GM18861 (cell line): ENCODE measurements around the gene VGLL4.
"Not testable (repeated sequence)": the region's sequence is repeated elsewhere in the genome, so short reads cannot be mapped to it uniquely, and the experiment has no call there.

ENCODE experiments used
- ATAC-seq: cut with Tn5 transposase; IDR thresholded peaks from one replicate; pipeline ENCODE4 v1.9.1; 2021; ENCODE audit not compliant: unreplicated experiment

The VGLL4 gene

GRCh38 chr3:11643605-11644087 is at the start of gene VGLL4:
VGLL4 (minus strand) TSS chr3:11643915; CDS start chr3:11643518, 397 bp downstream.
- peak; percentile 47 for ATAC-seq

- no peak for ATAC-seq
Observed at GRCh38 chr3:11692532-11692813, 48.8 kb upstream of the VGLL4 start.

DNA sequence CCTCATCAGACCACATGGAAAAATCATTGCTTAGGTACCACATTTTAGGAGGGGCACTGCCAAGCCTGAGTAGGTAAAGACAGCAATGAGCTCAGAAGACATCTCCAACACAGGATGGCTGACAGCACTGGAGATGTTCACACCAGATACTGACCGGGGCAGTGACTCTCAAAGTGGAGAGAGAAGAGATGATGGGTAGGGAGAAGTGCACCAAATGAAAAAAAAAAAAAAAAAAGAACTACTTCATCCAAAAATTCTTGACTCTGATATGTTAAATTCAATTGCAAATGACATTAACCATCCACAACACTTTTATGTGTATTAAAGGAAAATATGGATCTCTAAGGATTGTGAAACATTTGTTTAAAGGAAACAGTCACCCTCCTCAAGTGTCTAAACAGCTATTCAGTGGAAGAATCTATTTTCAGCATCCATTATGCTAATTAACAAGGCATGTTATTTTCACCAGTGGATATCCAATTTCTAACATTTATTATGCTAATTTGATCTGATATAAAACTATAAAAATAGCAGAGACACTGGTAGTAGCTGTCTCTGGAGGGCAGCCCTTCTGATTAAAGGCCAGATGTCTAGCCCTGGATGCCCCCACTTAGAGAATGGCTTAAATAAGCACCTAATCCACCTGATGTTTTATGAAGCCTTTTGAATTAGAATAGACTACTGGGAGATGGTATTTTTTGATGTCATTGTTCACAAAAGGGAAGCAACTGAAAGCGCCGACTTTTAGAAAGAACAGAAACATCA is 48.2 kb upstream of the VGLL4 start:
- no peak for ATAC-seq

DNA sequence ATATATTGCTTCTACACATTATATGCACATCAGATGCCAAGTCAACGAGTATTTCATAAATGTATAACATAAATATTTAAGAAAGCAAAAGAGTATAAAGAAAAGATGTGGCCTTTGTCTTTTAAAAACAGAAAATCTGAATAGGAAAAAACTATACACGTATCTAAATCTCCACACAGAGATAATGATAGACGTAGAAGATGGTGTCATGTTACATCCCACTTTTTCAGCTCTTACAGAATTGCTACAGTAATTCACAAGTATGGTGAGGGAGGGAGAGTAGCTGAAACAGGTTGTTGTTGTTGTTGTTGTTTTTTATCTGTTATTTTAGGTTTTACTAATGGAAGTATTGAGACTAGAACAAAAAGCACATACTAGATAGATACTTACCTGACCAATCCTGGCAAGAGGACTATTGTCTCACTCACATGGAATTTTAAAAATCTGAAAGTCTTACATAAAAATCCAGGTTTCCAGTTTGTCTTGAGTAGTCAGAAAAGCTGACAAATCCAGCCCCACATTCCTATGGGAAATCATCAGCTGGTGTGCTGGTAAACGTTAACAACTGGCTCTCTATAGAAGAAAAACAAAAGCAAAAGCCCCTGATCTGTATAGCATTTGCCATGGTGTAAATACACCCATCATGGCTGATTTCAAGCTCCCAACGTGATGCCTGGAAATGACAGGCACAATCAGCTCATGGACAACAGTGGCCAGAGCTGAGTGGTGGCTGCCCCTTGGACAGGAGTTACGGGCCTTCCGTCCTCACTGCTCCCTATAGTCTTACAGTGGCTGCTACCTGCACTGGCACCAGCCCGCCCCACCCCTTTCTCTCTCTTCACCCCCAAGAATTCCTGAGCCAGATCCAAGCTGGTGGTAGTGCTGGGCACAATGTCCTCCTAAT is 47.4 kb upstream of the VGLL4 start:
- no peak for ATAC-seq

- no peak for ATAC-seq
Observed at GRCh38 chr3:11689749-11690148, 46.0 kb upstream of the VGLL4 start.

DNA sequence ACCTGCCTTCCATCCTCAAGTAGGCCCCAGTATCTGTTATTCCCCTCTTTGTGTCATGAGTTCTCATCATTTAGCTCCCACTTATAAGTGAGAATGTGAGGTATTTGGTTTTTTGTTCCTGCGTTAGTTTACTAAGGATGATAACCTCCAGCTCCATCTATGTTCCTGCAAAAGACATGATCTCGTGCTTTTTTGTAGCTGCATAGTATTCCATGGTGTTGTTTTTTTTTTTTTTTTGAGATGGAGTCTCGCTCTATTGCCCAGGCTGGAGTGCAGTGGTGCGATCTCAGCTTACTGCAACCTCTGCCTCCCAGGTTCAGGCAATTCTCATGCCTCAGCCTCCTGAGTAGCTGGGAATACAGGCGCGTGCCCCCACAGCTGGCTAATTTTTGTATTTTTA is 41.3 kb upstream of the VGLL4 start:
- ATAC-seq, result not testable (repeated sequence)

- ATAC-seq, result no peak
Observed at GRCh38 chr3:11680509-11680908, 36.8 kb upstream of the VGLL4 start.

DNA sequence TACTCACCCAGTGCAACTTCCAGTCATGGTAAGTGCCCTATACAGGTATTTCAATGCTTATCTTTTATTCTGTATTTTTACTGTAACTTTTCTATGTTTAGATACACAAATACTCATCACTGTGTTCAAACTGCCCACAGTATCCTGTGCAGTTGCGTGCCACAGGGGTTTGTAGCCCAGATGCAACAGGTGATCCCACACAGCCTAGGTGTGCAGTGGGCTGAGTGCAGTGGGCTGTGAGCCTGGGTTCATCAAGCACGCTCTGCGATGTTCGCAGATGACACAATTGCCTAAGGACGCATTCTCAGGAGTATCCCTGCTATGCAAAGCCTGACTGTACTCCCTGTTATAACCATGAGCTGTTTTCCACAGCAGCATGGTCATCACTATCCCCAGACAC is 36.2 kb upstream of the VGLL4 start:
- ATAC-seq, result no peak

DNA sequence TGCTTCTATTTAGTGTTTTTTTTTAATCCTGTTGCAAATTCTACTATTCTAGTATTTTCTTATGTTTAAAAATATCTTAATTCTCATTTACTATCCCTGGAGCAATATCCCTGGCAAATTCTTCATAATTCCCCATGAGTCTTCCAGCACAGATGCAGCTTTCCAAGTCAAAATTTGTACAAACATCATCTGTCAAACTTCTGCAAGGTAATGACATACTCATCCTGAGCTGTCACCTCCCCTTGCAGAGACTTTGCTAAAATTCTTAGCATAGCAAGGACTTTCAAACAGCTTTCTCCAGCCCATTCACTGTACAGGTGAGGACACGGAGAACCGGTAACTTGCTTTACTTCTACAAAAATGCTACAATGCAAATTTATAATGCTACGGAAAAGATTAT is 28.6 kb upstream of the VGLL4 start:
- ATAC-seq, result no peak

- ATAC-seq, result peak; percentile 62
Observed at GRCh38 chr3:11671648-11672100, 28.0 kb upstream of the VGLL4 start.

DNA sequence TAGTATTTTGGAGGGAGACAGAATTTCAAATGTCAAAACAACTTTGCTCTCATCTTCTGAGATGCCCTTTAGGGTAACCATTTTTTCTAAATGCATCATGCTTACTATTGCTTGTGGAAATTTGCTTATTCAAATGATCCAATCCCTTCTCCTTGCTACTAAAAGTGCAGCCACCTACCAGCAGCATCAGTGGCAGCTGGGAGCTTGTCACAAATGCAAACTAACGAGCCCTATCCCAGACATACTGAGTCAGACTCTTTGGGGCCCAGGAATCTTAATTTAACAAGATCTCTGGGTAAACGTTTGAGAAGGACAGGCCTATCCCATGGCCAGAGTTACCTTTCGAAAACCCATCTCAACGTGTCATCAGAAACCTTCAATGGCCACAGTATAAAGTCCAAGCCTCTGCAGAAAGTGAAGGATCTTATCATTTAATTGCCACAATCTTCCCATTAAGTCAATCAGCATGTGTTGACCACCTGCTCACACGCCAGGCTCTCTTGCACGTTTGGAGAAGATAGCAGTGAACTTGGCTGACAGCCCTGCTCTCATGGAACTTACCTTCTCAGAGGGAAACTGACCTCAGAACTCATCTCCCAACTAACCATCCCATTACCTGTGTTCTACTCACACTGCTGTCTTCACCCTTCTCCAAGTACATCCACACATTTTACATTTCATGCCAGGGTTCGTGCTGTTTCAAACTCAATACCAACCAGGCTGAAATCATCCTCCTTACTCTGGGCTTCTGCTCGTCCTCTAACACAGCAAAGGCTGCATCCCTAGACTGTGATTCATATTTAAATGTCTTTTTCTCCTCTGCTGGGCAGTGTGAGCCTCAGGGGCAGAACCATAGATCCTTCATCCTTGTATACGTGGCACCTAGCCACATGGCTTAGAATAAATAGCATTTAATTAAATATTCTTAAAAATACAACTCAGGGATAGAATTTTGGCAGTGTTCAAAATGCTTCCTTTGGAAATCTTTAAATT is 24.8 kb upstream of the VGLL4 start:
- ATAC-seq, result no peak

GRCh38 chr3:11665331-11665730 is 21.6 kb upstream of the VGLL4 start:
- no peak for ATAC-seq

GRCh38 chr3:11662392-11662990 is 18.8 kb upstream of the VGLL4 start:
- ATAC-seq, result no peak

DNA sequence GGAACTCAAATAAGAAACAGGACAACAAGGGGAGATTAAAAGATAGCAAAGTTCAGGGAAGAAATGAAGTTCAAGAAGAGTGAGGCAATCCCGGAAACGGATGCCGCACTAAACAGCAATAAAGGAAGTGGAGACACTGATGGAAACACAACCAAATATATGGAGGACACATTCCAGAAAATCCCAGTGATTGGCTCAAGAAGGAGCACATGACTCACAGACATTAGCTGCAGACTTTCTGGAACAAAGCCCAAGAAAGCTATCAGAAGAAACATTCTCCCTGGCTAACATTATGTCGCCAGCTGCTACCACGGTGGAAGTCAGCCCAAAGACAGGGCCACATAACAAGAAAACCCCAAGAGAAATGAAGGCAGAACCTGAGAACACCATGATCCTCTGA is 18.1 kb upstream of the VGLL4 start:
- ATAC-seq, result no peak

DNA sequence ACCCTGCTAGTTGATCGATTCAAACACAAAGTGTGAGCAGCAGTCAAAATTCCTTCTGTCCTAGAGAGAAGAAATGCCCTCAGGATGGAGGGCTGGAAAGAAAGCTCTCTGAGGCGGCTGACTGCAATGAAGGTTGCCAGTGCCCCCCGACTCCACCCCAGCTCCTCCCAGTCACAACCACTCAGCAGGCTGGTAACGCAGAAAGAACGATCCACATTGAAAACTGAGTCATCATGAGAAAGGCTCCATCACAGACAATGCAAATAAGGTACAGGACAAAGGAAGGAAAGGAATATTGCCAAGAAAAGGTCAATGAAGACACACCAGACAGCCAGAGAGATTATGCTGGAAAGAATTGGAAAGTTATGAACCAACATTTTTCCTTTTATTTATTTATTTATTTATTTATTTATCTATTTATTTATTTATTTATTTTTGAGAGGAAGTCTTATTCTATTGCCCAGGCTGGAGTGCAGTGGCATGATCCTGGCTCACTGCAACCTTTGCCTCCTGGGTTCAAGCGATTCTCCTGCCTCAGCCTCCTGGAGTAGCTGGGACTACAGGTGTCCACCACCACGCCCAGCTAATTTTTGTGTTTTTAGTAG is 17.4 kb upstream of the VGLL4 start:
- no peak for ATAC-seq

DNA sequence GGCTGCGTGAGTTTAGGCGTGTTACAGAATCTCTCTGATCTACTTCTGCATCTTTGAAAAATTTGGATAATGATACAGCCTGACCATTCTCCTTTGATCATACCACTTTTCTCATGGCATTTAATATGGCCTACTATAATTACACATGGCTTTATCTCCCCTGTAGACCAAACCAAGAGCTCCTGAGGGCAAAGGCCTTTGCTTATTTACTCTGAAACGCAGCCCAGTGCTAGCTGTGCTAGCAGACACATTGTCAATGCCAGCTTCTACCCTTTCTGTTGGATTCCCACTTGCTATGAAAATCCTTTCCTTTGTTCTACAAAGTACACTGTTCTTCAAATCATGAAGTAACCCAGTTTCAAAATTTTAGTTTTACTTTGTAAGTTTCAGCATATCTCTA is 16.5 kb upstream of the VGLL4 start:
- ATAC-seq, result no peak

- no peak for ATAC-seq
Observed at GRCh38 chr3:11658180-11658579, 14.5 kb upstream of the VGLL4 start.

DNA sequence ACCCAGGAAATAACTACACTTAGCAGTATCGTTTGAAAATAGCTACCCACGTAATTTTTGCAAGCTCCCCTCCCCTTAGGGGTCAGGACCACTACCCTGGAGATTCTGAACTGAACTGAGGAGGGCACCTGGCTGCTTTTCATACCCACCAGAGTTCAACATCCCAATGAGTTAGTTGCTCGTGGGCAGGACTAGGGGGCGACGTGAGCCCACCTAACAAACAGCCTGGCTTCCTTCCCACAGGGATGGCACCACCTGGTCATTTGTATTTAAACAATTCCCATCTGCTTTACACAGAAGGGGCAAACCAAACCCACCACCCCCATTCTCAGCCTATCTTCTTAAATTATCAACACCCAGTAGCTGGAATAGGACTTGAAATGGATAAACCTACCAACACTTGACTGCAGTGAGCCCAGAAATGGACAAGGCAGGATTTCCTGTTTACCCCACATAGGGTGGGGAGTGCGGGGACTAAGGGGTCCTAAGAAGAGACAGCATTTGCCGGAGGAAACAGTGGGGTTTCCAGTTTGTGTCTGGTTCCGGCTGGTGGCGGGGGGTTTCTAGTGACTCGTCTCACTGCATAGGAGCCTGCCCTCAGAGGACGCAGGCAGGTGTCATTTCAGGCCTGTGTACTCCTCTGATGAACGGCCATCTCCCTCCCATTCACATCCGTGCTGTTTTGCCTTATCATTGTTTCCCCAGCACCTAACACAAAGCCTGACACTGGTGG is 11.6 kb upstream of the VGLL4 start:
- ATAC-seq, result no peak

DNA sequence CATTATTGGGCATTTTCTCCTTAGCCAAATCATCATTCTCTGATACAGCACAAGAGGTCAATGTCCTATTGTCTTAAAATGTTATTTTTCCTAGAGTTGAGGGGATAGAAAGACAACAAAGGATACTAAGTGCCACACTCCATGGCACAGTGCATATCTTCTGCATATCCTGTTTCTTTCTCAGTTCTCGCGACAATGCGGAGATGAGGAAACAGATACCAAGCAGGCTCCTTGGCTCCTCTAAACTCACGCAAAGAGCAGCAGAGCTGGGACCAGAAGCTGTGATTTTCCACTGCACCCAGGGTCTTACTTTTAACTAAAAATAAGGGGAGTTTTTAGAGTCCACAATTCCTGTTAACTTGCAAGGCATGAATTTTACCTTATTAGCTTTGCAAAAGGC is 10.5 kb upstream of the VGLL4 start:
- ATAC-seq, result no peak
